Endothelial cell (in vitro differentiated cells): ENCODE measurements around the gene RNASE1. TPM values are rescaled to one million over a fixed set of nuclear protein-coding genes. Genes with fewer than 3 reads are reported as not detected.

ENCODE experiments used
- DNase-seq: peaks from one replicate; pipeline ENCODE4 v3.0.0; 2021; ENCODE audit warnings: low spot score
- H3K27ac Mint-ChIP-seq: one replicate; pipeline ENCODE4 v1.8.0; 2021; ENCODE audit warnings: mixed read lengths, inconsistent platforms; ENCODE audit not compliant: unreplicated experiment
- H3K27me3 Mint-ChIP-seq: one replicate; pipeline ENCODE4 v1.8.0; 2021; ENCODE audit warnings: mild to moderate bottlenecking, moderate library complexity, mixed read lengths, inconsistent platforms; ENCODE audit not compliant: unreplicated experiment
- H3K36me3 Mint-ChIP-seq: one replicate; pipeline ENCODE4 v1.8.0; 2021; ENCODE audit warnings: mild to moderate bottlenecking, low read depth, mixed read lengths, inconsistent platforms; ENCODE audit not compliant: unreplicated experiment
- H3K4me1 Mint-ChIP-seq: one replicate; pipeline ENCODE4 v1.8.0; 2021; ENCODE audit warnings: mild to moderate bottlenecking, mixed read lengths, inconsistent platforms; ENCODE audit not compliant: unreplicated experiment
- H3K4me3 Mint-ChIP-seq: one replicate; pipeline ENCODE4 v1.8.0; 2021; ENCODE audit warnings: mild to moderate bottlenecking, mixed read lengths, inconsistent platforms; ENCODE audit not compliant: unreplicated experiment
- H3K9me3 Mint-ChIP-seq: one replicate; pipeline ENCODE4 v1.8.0; 2021; ENCODE audit warnings: mixed read lengths, inconsistent platforms; ENCODE audit not compliant: unreplicated experiment
- total RNA-seq: library from RNA; stranded (reverse); fragmentation: NEBNext Ultra II Directional; extraction: Animal tissue kit (Norgen Biotek cat#: 25700); gene quantifications from one replicate; pipeline ENCODE4 v1.2.1, GENCODE V29; 2021; ENCODE audit not compliant: unreplicated experiment
- TF ChIP-seq, protein P1 (sequence below): fragments of 200-600 bp; sonication (generic); IDR thresholded peaks from one replicate; pipeline ENCODE4 v1.5.0; 2021; ENCODE audit warnings: antibody characterized with exemption; ENCODE audit not compliant: unreplicated experiment

RNASE1 gene
- total RNA-seq, 1 donor from 2014 or later = 31.6 TPM

- no peaks in the 10 kb centered on the region for H3K36me3 Mint-ChIP-seq
- H3K27me3 Mint-ChIP-seq = no peaks in the 10 kb centered on the region
- TF ChIP-seq, protein P1, sequence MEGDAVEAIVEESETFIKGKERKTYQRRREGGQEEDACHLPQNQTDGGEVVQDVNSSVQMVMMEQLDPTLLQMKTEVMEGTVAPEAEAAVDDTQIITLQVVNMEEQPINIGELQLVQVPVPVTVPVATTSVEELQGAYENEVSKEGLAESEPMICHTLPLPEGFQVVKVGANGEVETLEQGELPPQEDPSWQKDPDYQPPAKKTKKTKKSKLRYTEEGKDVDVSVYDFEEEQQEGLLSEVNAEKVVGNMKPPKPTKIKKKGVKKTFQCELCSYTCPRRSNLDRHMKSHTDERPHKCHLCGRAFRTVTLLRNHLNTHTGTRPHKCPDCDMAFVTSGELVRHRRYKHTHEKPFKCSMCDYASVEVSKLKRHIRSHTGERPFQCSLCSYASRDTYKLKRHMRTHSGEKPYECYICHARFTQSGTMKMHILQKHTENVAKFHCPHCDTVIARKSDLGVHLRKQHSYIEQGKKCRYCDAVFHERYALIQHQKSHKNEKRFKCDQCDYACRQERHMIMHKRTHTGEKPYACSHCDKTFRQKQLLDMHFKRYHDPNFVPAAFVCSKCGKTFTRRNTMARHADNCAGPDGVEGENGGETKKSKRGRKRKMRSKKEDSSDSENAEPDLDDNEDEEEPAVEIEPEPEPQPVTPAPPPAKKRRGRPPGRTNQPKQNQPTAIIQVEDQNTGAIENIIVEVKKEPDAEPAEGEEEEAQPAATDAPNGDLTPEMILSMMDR = no peak
- H3K27ac Mint-ChIP-seq = no peak overlapping the region
- no peak overlapping the region for H3K4me3 Mint-ChIP-seq
- H3K4me1 Mint-ChIP-seq = peaks cover 13% of the 10 kb centered on the region
- no peak for DNase-seq
- H3K9me3 Mint-ChIP-seq = no peaks in the 10 kb centered on the region
These were observed 38.5 kb upstream of the RNASE1 start for GRCh38 chr14:20841096-20841495.

- TF ChIP-seq, protein P1 = no peak
- no peaks in the 10 kb centered on the region for H3K27me3 Mint-ChIP-seq
- no peak overlapping the region for H3K4me3 Mint-ChIP-seq
- H3K4me1 Mint-ChIP-seq = peaks cover 13% of the 10 kb centered on the region
- DNase-seq = no peak
- H3K27ac Mint-ChIP-seq = no peak overlapping the region
- no peaks in the 10 kb centered on the region for H3K9me3 Mint-ChIP-seq
- H3K36me3 Mint-ChIP-seq = no peaks in the 10 kb centered on the region
These were observed 35.2 kb upstream of the RNASE1 start for GRCh38 chr14:20837831-20838230.

GRCh38 chr14:20836668-20837338 is 34.2 kb upstream of the RNASE1 start:
- Mint-ChIP-seq H3K27me3 (no peaks in the 10 kb centered on the region), H3K27ac (no peak overlapping the region)

DNA sequence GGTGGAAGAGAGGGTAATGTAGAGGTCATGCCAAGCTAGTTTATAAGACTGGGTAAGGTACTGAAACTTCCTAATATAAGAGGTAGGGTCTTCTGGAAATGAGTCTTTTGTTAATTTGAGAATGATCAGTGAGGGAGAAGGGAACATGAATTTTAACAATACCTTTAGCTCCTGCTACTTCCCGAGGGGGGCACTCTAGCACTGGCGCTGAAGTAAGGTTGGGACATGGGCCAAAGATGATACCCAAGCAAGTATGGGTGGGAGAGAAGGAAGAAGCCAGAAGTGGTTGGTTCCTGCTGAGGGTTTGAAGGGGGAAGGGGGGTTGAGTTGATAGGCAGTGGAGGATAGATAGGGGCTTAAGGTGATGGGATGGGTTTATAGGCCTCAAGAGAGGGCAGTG is 32.3 kb upstream of the RNASE1 start:
- TF ChIP-seq, protein P1 = no peak
- Mint-ChIP-seq H3K9me3 (no peaks in the 10 kb centered on the region), H3K36me3 (no peaks in the 10 kb centered on the region), H3K27ac (no peak overlapping the region), H3K27me3 (no peaks in the 10 kb centered on the region), H3K4me1 (peaks cover 8% of the 10 kb centered on the region), H3K4me3 (no peak overlapping the region)
- DNase-seq = no peak

More at GRCh38 chr14:20836668-20837338, 34.2 kb upstream of the RNASE1 start:
- Mint-ChIP-seq H3K4me1 (peaks cover 8% of the 10 kb centered on the region), H3K4me3 (no peak overlapping the region), H3K9me3 (no peaks in the 10 kb centered on the region), H3K36me3 (no peaks in the 10 kb centered on the region)
- TF ChIP-seq, protein P1 = peak; percentile 63
- DNase-seq = no peak

- peaks cover 1% of the 10 kb centered on the region for H3K27me3 Mint-ChIP-seq
- H3K27ac Mint-ChIP-seq = no peak overlapping the region
- H3K4me3 Mint-ChIP-seq = no peak overlapping the region
- peaks cover 7% of the 10 kb centered on the region for H3K36me3 Mint-ChIP-seq
- TF ChIP-seq, protein P1 = no peak
- H3K4me1 Mint-ChIP-seq = peaks cover 18% of the 10 kb centered on the region
- peaks cover 5% of the 10 kb centered on the region for H3K9me3 Mint-ChIP-seq
- DNase-seq = no peak
These were observed 28.2 kb upstream of the RNASE1 start for GRCh38 chr14:20830831-20831230.
